HEK293 (cell line): Measurements from ENCODE around the gene PTPRN2.

Experiments
- CTCF ChIA-PET: fragments of 350-600 bp; formaldehyde crosslinking; extraction: SDS; loops from one replicate; lab custom pipeline; 2021; ENCODE audit warnings: antibody characterized with exemption; lab: Yijun Ruan, JAX
- POLR2A ChIA-PET: fragments of 300-600 bp; formaldehyde crosslinking; extraction: SDS; loops from one replicate; lab custom pipeline; 2020; ENCODE audit warnings: antibody characterized with exemption, inconsistent platforms; lab: Yijun Ruan, JAX
- H3K27ac ChIP-seq: fragments of 200-500 bp; sonication (Bioruptor generic); 2 replicates; pipeline ENCODE4 v1.5.1; 2014; ENCODE audit warnings: low read depth, low read length, control low read depth, inconsistent platforms; ENCODE audit errors: extremely low read depth
- H3K36me3 ChIP-seq, 2 experiments: fragments of 200-500 bp in 1 of 2; sonication (Bioruptor generic) in 1 of 2; 1 replicate in 1 of 2; 2 replicates in 1 of 2; pipeline ENCODE4 v1.5.1; 2014 to 2017; ENCODE audit warnings: inconsistent platforms in 2 of 2, low read length in 2 of 2; ENCODE audit not compliant: control insufficient read depth in 2 of 2, insufficient read depth in 1 of 2
- H3K4me1 ChIP-seq: fragments of 200-500 bp; sonication (Bioruptor generic); 2 replicates; pipeline ENCODE4 v1.5.1; 2014; ENCODE audit warnings: mild to moderate bottlenecking, low read length, inconsistent platforms; ENCODE audit not compliant: control insufficient read depth, insufficient read depth
- H3K4me3 ChIP-seq: 2 replicates; pipeline ENCODE4 v1.5.1; 2011; ENCODE audit warnings: low read depth, mild to moderate bottlenecking, control low read depth, low read length, moderate library complexity
- H3K9me3 ChIP-seq: fragments of 200-500 bp; sonication (Bioruptor generic); 2 replicates; pipeline ENCODE4 v1.5.1; 2014; ENCODE audit warnings: low read depth, low read length, inconsistent platforms; ENCODE audit not compliant: control insufficient read depth, insufficient read depth
- GLI2 ChIP-seq: fragments of 450-650 bp; formaldehyde crosslinking; IDR thresholded peaks from 2 replicates; pipeline ENCODE4; 2017; ENCODE audit warnings: missing biosample characterization, missing genetic modification characterization, low read depth, borderline replicate concordance
- KLF1 ChIP-seq: fragments of 450-650 bp; formaldehyde crosslinking; IDR thresholded peaks from 2 replicates; pipeline ENCODE4 v1.5.1; 2016; ENCODE audit warnings: missing biosample characterization, missing genetic modification characterization
- PRDM6 ChIP-seq: fragments of 450-650 bp; formaldehyde crosslinking; IDR thresholded peaks from 2 replicates; pipeline ENCODE4 v1.5.1; 2017; ENCODE audit warnings: missing biosample characterization, missing genetic modification characterization
- SALL2 ChIP-seq: fragments of 450-650 bp; formaldehyde crosslinking; IDR thresholded peaks from 2 replicates; pipeline ENCODE4 v1.5.0; 2017; ENCODE audit warnings: missing biosample characterization, mild to moderate bottlenecking, missing genetic modification characterization, borderline replicate concordance
- SP3 ChIP-seq: fragments of 450-650 bp; formaldehyde crosslinking; IDR thresholded peaks from 2 replicates; pipeline ENCODE4 v1.5.1; 2016; ENCODE audit warnings: missing biosample characterization, missing genetic modification characterization
- ZNF16 ChIP-seq: fragments of 450-650 bp; formaldehyde crosslinking; IDR thresholded peaks from 2 replicates; pipeline ENCODE4 v1.5.1; 2016; ENCODE audit warnings: low read depth, missing biosample characterization, missing genetic modification characterization
- ZNF239 ChIP-seq: fragments of 450-650 bp; formaldehyde crosslinking; IDR thresholded peaks from 2 replicates; pipeline ENCODE4 v1.5.1; 2016; ENCODE audit warnings: missing biosample characterization, missing genetic modification characterization
- ZNF324 ChIP-seq: fragments of 450-650 bp; formaldehyde crosslinking; IDR thresholded peaks from 2 replicates; pipeline ENCODE4 v1.5.1; 2016; ENCODE audit warnings: missing biosample characterization, missing genetic modification characterization
- ZNF335 ChIP-seq: fragments of 450-650 bp; formaldehyde crosslinking; conservative IDR thresholded peaks from 2 replicates; pipeline ENCODE4 v1.5.1; 2016; ENCODE audit warnings: missing biosample characterization, missing genetic modification characterization
- ZNF37A ChIP-seq: fragments of 450-650 bp; IDR thresholded peaks from 2 replicates; pipeline ENCODE4 v1.5.1; 2018; ENCODE audit warnings: missing biosample characterization, missing genetic modification characterization
- ZNF398 ChIP-seq: fragments of 450-650 bp; formaldehyde crosslinking; IDR thresholded peaks from 2 replicates; pipeline ENCODE4 v1.5.1; 2017; ENCODE audit warnings: missing biosample characterization, missing genetic modification characterization
- ZNF555 ChIP-seq: fragments of 450-650 bp; formaldehyde crosslinking; conservative IDR thresholded peaks from 2 replicates; pipeline ENCODE4 v1.5.1; 2017; ENCODE audit warnings: missing biosample characterization, mild to moderate bottlenecking, missing genetic modification characterization, inconsistent platforms
- ZNF560 ChIP-seq: fragments of 450-650 bp; formaldehyde crosslinking; IDR thresholded peaks from 2 replicates; pipeline ENCODE4 v1.5.1; 2017; ENCODE audit warnings: missing biosample characterization, missing genetic modification characterization, borderline replicate concordance
- ZNF658 ChIP-seq: fragments of 450-650 bp; formaldehyde crosslinking; IDR thresholded peaks from 2 replicates; pipeline ENCODE4; 2016; ENCODE audit warnings: missing biosample characterization, missing genetic modification characterization
- ZNF830 ChIP-seq: fragments of 450-650 bp; IDR thresholded peaks from 2 replicates; pipeline ENCODE4 v1.5.0; 2018; ENCODE audit warnings: missing biosample characterization, missing genetic modification characterization, low read depth, mild to moderate bottlenecking, moderate library complexity
- TF ChIP-seq, protein P1 (sequence below): fragments of 450-650 bp; formaldehyde crosslinking; IDR thresholded peaks from 2 replicates; pipeline ENCODE4 v1.5.1; 2017; ENCODE audit warnings: missing biosample characterization, missing genetic modification characterization
- TF ChIP-seq, protein P2 (sequence below): fragments of 450-650 bp; formaldehyde crosslinking; IDR thresholded peaks from 2 replicates; pipeline ENCODE4 v1.5.1; 2016; ENCODE audit warnings: missing biosample characterization, missing genetic modification characterization
- TF ChIP-seq, protein P3 (sequence below): fragments of 450-650 bp; formaldehyde crosslinking; IDR thresholded peaks from 2 replicates; pipeline ENCODE4 v1.5.1; 2016; ENCODE audit warnings: missing biosample characterization, missing genetic modification characterization
- TF ChIP-seq, protein P4 (sequence below): fragments of 450-650 bp; formaldehyde crosslinking; IDR thresholded peaks from 2 replicates; pipeline ENCODE4 v1.5.1; 2016; ENCODE audit warnings: missing biosample characterization, missing genetic modification characterization

Gene PTPRN2

GRCh38 chr7:157743781-157744525 is 843.7 kb downstream of the PTPRN2 start:
- no peak overlapping the region for H3K4me3 ChIP-seq
- POLR2A ChIA-PET = no interaction called here
- no peaks in the 10 kb centered on the region for H3K4me1 ChIP-seq
- CTCF ChIA-PET = no interaction called here
- no peaks in the 10 kb centered on the region for H3K9me3 ChIP-seq
- no peak overlapping the region for H3K27ac ChIP-seq
- no peak for TF ChIP-seq ZNF16 (tag by site-specific recombination)
- no peak for TF ChIP-seq ZNF239 (tag by site-specific recombination)
- TF ChIP-seq, protein P1, sequence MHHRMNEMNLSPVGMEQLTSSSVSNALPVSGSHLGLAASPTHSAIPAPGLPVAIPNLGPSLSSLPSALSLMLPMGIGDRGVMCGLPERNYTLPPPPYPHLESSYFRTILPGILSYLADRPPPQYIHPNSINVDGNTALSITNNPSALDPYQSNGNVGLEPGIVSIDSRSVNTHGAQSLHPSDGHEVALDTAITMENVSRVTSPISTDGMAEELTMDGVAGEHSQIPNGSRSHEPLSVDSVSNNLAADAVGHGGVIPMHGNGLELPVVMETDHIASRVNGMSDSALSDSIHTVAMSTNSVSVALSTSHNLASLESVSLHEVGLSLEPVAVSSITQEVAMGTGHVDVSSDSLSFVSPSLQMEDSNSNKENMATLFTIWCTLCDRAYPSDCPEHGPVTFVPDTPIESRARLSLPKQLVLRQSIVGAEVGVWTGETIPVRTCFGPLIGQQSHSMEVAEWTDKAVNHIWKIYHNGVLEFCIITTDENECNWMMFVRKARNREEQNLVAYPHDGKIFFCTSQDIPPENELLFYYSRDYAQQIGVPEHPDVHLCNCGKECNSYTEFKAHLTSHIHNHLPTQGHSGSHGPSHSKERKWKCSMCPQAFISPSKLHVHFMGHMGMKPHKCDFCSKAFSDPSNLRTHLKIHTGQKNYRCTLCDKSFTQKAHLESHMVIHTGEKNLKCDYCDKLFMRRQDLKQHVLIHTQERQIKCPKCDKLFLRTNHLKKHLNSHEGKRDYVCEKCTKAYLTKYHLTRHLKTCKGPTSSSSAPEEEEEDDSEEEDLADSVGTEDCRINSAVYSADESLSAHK (tag by site-specific recombination) = no peak
- no peak for TF ChIP-seq ZNF658
- no peak for TF ChIP-seq ZNF37A (tag by site-specific recombination)
- TF ChIP-seq, protein P2, sequence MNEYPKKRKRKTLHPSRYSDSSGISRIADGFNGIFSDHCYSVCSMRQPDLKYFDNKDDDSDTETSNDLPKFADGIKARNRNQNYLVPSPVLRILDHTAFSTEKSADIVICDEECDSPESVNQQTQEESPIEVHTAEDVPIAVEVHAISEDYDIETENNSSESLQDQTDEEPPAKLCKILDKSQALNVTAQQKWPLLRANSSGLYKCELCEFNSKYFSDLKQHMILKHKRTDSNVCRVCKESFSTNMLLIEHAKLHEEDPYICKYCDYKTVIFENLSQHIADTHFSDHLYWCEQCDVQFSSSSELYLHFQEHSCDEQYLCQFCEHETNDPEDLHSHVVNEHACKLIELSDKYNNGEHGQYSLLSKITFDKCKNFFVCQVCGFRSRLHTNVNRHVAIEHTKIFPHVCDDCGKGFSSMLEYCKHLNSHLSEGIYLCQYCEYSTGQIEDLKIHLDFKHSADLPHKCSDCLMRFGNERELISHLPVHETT (tag by site-specific recombination) = no peak
- TF ChIP-seq, protein P3, sequence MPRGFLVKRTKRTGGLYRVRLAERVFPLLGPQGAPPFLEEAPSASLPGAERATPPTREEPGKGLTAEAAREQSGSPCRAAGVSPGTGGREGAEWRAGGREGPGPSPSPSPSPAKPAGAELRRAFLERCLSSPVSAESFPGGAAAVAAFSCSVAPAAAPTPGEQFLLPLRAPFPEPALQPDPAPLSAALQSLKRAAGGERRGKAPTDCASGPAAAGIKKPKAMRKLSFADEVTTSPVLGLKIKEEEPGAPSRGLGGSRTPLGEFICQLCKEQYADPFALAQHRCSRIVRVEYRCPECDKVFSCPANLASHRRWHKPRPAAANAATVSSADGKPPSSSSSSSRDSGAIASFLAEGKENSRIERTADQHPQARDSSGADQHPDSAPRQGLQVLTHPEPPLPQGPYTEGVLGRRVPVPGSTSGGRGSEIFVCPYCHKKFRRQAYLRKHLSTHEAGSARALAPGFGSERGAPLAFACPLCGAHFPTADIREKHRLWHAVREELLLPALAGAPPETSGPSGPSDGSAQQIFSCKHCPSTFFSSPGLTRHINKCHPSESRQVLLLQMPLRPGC (tag by site-specific recombination) = no peak
- TF ChIP-seq, protein P4, sequence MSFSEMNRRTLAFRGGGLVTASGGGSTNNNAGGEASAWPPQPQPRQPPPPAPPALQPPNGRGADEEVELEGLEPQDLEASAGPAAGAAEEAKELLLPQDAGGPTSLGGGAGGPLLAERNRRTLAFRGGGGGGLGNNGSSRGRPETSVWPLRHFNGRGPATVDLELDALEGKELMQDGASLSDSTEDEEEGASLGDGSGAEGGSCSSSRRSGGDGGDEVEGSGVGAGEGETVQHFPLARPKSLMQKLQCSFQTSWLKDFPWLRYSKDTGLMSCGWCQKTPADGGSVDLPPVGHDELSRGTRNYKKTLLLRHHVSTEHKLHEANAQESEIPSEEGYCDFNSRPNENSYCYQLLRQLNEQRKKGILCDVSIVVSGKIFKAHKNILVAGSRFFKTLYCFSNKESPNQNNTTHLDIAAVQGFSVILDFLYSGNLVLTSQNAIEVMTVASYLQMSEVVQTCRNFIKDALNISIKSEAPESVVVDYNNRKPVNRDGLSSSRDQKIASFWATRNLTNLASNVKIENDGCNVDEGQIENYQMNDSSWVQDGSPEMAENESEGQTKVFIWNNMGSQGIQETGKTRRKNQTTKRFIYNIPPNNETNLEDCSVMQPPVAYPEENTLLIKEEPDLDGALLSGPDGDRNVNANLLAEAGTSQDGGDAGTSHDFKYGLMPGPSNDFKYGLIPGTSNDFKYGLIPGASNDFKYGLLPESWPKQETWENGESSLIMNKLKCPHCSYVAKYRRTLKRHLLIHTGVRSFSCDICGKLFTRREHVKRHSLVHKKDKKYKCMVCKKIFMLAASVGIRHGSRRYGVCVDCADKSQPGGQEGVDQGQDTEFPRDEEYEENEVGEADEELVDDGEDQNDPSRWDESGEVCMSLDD (tag by site-specific recombination) = no peak
- TF ChIP-seq ZNF335 (tag by site-specific recombination) = no peak
- TF ChIP-seq SALL2 (tag by site-specific recombination) = no peak
- TF ChIP-seq PRDM6 = no peak
- no peaks in the 10 kb centered on the region for H3K36me3 ChIP-seq

GRCh38 chr7:157740251-157740798 is 847.3 kb downstream of the PTPRN2 start:
- ChIA-PET CTCF (no interaction called here), POLR2A (no interaction called here)
- Histone ChIP-seq H3K4me1 (no peaks in the 10 kb centered on the region), H3K9me3 (no peaks in the 10 kb centered on the region), H3K36me3 (no peaks in the 10 kb centered on the region), H3K4me3 (no peak overlapping the region), H3K27ac (no peak overlapping the region)
- TF ChIP-seq ZNF398 (tag by site-specific recombination) (no peak), ZNF560 (tag by site-specific recombination) (no peak), GLI2 (tag by site-specific recombination) (no peak), ZNF555 (tag by site-specific recombination) (no peak), SP3 (tag by site-specific recombination) (no peak), ZNF830 (tag by site-specific recombination) (no peak), ZNF324 (tag by site-specific recombination) (no peak), KLF1 (no peak)
